HG03135 (cell line): ENCODE data around the gene MIB2.

ENCODE experiments used
- ATAC-seq: cut with Tn5 transposase; IDR thresholded peaks from one replicate; pipeline ENCODE4 v1.9.1; 2021; ENCODE audit warnings: mild to moderate bottlenecking, moderate library complexity; ENCODE audit not compliant: unreplicated experiment

The MIB2 gene

GRCh38 chr1:1677718-1678580, 62.6 kb downstream of the MIB2 start:
- peak; percentile 68 for ATAC-seq

- no peak for ATAC-seq
These were observed 63.5 kb downstream of the MIB2 start for GRCh38 chr1:1678581-1679380.
